IMR-90 (cell line): ENCODE measurements around the gene SIK3. TPM values are rescaled to one million over a fixed set of nuclear protein-coding genes. Genes with fewer than 3 reads are reported as not detected.

Experiments used
- ATAC-seq: fragments of 200-7000 bp; cut with Tn5 transposase; 2 replicates; pipeline ENCODE4 v1.9.1; 2020; ENCODE audit warnings: low read depth, mild to moderate bottlenecking, moderate library complexity
- BruUV-seq: library from RNA; stranded (reverse); fragments of 400-500 nt; replicated peaks from 2 replicates; lab custom pipeline; 2021; lab: Mats Ljungman, UMichigan
- CTCF ChIA-PET: fragments of 300-600 bp; formaldehyde crosslinking; extraction: SDS; loops from one replicate; lab custom pipeline; 2021; ENCODE audit warnings: antibody characterized with exemption; lab: Yijun Ruan, JAX
- POLR2A ChIA-PET: fragments of 300-600 bp; sonication (Branson Sonifier 250); formaldehyde crosslinking; loops from one replicate; lab custom pipeline; 2022; ENCODE audit warnings: antibody characterized with exemption; ENCODE audit not compliant: unreplicated experiment; lab: Charles Lee
- DNase-seq: peaks from one replicate; pipeline ENCODE4 v3.0.0; 2013
- H2AFZ ChIP-seq: replicated peaks from 2 replicates; pipeline ENCODE3; 2013; ENCODE audit warnings: low read length, mild to moderate bottlenecking; ENCODE audit not compliant: poor library complexity
- H2AK5ac ChIP-seq: 2 replicates; pipeline ENCODE4 v1.6.1; 2013; ENCODE audit warnings: low read depth, low read length, inconsistent platforms
- H2AK9ac ChIP-seq: replicated peaks from 2 replicates; pipeline ENCODE3; 2013; ENCODE audit warnings: mild to moderate bottlenecking, low read depth, low read length, moderate library complexity; ENCODE audit not compliant: poor library complexity
- H2BK120ac ChIP-seq: 2 replicates; pipeline ENCODE4 v1.6.1; 2013; ENCODE audit warnings: low read depth, low read length, inconsistent platforms
- H2BK15ac ChIP-seq: 3 replicates; pipeline ENCODE4 v1.6.1; 2013; ENCODE audit warnings: low read depth, low read length, inconsistent platforms
- H2BK20ac ChIP-seq: 2 replicates; pipeline ENCODE4 v1.6.1; 2013; ENCODE audit warnings: low read depth, mild to moderate bottlenecking, inconsistent platforms, low read length, moderate library complexity
- H2BK5ac ChIP-seq: 2 replicates; pipeline ENCODE4 v1.6.1; 2013; ENCODE audit warnings: mild to moderate bottlenecking, low read depth, low read length, inconsistent platforms; ENCODE audit not compliant: poor library complexity, severe bottlenecking
- H3K14ac ChIP-seq: replicated peaks from 2 replicates; pipeline ENCODE4 v1.6.1; 2013; ENCODE audit warnings: low read depth, low read length, inconsistent platforms
- H3K18ac ChIP-seq: 2 replicates; pipeline ENCODE4 v1.6.1; 2013; ENCODE audit warnings: low read depth, low read length, control low read depth
- H3K23ac ChIP-seq: 2 replicates; pipeline ENCODE4 v1.6.1; 2013; ENCODE audit warnings: low read depth, low read length, inconsistent platforms
- H3K27ac ChIP-seq: 2 replicates; pipeline ENCODE4 v1.5.1; 2013; ENCODE audit warnings: mild to moderate bottlenecking, control low read depth, low read length; ENCODE audit not compliant: insufficient read depth
- H3K27me3 ChIP-seq: 2 replicates; pipeline ENCODE4 v1.6.1; 2013; ENCODE audit warnings: low read length; ENCODE audit not compliant: control insufficient read depth, insufficient read depth
- H3K36me3 ChIP-seq: 2 replicates; pipeline ENCODE4 v1.6.1; 2013; ENCODE audit warnings: low read length, mixed read lengths; ENCODE audit not compliant: control insufficient read depth, insufficient read depth
- H3K4ac ChIP-seq: 2 replicates; pipeline ENCODE4 v1.6.1; 2013; ENCODE audit warnings: low read depth, low read length, inconsistent platforms
- H3K4me1 ChIP-seq: 2 replicates; pipeline ENCODE4 v1.6.1; 2013; ENCODE audit warnings: low read length, mixed read lengths; ENCODE audit not compliant: control insufficient read depth, insufficient read depth
- H3K4me2 ChIP-seq: 2 replicates; pipeline ENCODE4 v1.6.1; 2013; ENCODE audit warnings: low read depth, mild to moderate bottlenecking, control low read depth, low read length, moderate library complexity
- H3K4me3 ChIP-seq: 2 replicates; pipeline ENCODE4 v1.5.1; 2013; ENCODE audit warnings: low read depth, mild to moderate bottlenecking, control low read depth, low read length, moderate library complexity; ENCODE audit not compliant: insufficient read depth
- H3K56ac ChIP-seq: 2 replicates; pipeline ENCODE4 v1.6.1; 2013; ENCODE audit warnings: low read length, inconsistent platforms; ENCODE audit not compliant: insufficient read depth; ENCODE audit errors: extremely low read depth
- H3K79me1 ChIP-seq, 2 experiments: 2 replicates each; pipeline ENCODE4 v1.6.1; 2013; ENCODE audit warnings: low read length in 2 of 2, inconsistent platforms in 1 of 2, low read depth in 1 of 2
- H3K9ac ChIP-seq: 2 replicates; pipeline ENCODE4 v1.6.1; 2013; ENCODE audit warnings: low read depth, low read length, control low read depth
- H3K9me1 ChIP-seq: 2 replicates; pipeline ENCODE4 v1.6.1; 2013; ENCODE audit warnings: low read length, inconsistent platforms; ENCODE audit not compliant: insufficient read depth
- H3K9me3 ChIP-seq: 2 replicates; pipeline ENCODE4 v1.6.1; 2013; ENCODE audit warnings: low read length; ENCODE audit not compliant: control insufficient read depth, insufficient read depth
- H4K20me1 ChIP-seq: 2 replicates; pipeline ENCODE4 v1.6.1; 2013; ENCODE audit warnings: low read length, inconsistent platforms; ENCODE audit not compliant: insufficient read depth
- H4K5ac ChIP-seq: 2 replicates; pipeline ENCODE4 v1.6.1; 2013; ENCODE audit warnings: mild to moderate bottlenecking, low read depth, low read length, control low read depth
- H4K8ac ChIP-seq, 2 experiments: 2 replicates each; pipeline ENCODE4 v1.6.1; 2013; ENCODE audit warnings: low read depth in 2 of 2, low read length in 2 of 2, control low read depth in 1 of 2, inconsistent platforms in 1 of 2
- H4K91ac ChIP-seq: 2 replicates; pipeline ENCODE4 v1.6.1; 2013; ENCODE audit warnings: low read depth, low read length, inconsistent platforms; ENCODE audit not compliant: insufficient read depth
- CHD1 ChIP-seq: IDR thresholded peaks from 2 replicates; pipeline ENCODE4 v1.6.1; 2012; ENCODE audit warnings: low read depth, low read length, improper control_type of control experiment
- POLR2A ChIP-seq: IDR thresholded peaks from 2 replicates; pipeline ENCODE4 v1.6.1; 2012; ENCODE audit warnings: mild to moderate bottlenecking, low read depth, low read length
- RCOR1 ChIP-seq: IDR thresholded peaks from 2 replicates; pipeline ENCODE4 v1.6.1; 2012; ENCODE audit warnings: mild to moderate bottlenecking, low read length, improper control_type of control experiment; ENCODE audit not compliant: insufficient replicate concordance
- WGBS, 2 experiments: methylation state at CpG; one replicate each; pipeline versions ENCODE4 v1.1.5 to v1.1.7; 2013; ENCODE audit warnings: missing lambda C conversion rate in 2 of 2; ENCODE audit not compliant: insufficient read length in 1 of 2; ENCODE audit errors: extremely low coverage in 2 of 2; 5-methylcytosine and 5-hydroxymethylcytosine counted together
- dilution Hi-C: fragments of 300-500 bp; cut with HindIII; formaldehyde crosslinking; loops from one replicate; pipeline ENCODE4 v1.14.3; 2018; ENCODE audit warnings: low sequenced_read_pairs; ENCODE audit not compliant: unreplicated experiment
- in situ Hi-C: fragments of 300-500 bp; cut with MboI; formaldehyde crosslinking; loops from 3 replicates; pipeline ENCODE4 v1.14.3; 2019; ENCODE audit warnings: low sequenced_read_pairs, inconsistent platforms, mixed read lengths
- intact Hi-C: fragments of 100-400 bp; cut with micrococcal nuclease; formaldehyde crosslinking; loops from 2 replicates; pipeline ENCODE4 v1.10.0; 2022
- polyA plus RNA-seq, 3 experiments: library from polyadenylated mRNA; depleted of rRNA; stranded (reverse); fragments of >200 nt; gene quantifications; 2 replicates each; pipeline ENCODE4 v1.2.3, GENCODE V29; 2012; ENCODE audit warnings: low replicate concordance in 1 of 3
- total RNA-seq: library from RNA; depleted of rRNA; stranded (reverse); fragments of >200 nt; gene quantifications from 2 replicates; pipeline ENCODE4 v1.2.3, GENCODE V29; 2012

Gene SIK3
- total and polyA plus RNA-seq, 2 of the 4 experiments (the other 2 are of a cell fraction), result 8.2 to 9.1 TPM

DNA sequence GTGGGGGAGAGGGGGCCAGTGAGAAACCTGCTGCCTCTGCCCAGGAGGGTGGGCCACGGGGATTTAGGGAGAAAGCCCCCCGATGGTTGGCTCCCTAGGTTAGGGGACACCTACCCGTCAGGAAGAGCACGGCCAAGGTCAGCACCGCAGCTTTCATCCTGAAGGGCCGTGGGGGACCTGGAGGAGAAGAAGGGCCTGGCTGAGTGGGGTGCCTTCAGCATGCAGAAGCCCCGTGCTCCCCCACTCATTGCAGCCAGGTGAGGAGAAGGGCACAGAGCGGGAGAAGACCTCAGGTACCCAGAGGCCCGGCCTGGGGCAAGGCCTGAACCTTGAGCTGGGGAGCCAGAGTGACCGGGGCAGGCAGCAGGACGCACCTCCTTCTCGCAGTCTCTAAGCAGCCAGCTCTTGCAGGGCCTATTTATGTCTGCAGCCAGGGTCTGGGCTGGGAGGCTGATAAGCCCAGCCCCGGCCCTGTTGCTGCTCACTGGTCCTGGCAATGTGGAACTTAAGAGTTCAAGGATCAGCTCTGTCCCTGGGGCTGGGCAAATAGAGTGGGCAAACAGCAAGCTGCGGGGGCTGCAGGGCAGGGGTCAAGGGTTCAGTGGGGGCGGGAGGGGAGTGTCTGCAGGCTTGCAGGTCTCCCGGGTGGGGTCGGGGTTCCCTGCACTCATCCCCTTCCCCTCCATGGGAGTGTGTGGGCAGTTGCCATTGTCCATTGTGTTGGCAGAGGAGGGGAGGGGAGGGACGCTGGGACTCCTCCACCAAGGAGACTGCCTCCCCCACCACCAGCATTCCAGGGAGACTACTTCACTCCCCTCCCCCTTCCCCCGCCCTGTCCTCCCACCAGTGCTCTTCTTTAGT is 260.8 kb downstream of the SIK3 start, which contains the start of gene APOA1:
TSS of gene APOA1 (minus strand) at position 392 of the 861 bp plus-strand sequence. CDS start at position 157, 235 bp downstream.
- in situ Hi-C loops (no loop called here), dilution Hi-C loops (no loop called here), intact Hi-C loops (no loop called here)
- DNase-seq, result no peak
- Histone ChIP-seq H3K27me3 (no peaks in the 10 kb centered on the region; the same call in 1 of the 2 replicates), H3K56ac (no peak within 1 kb of the TSS), H3K4ac (no peak within 1 kb of the TSS), H4K8ac (no peak within 1 kb of the TSS), H3K23ac (no peak within 1 kb of the TSS), H2BK20ac (no peak within 1 kb of the TSS), H3K79me1 (no peaks in the 10 kb centered on the region), H3K4me2 (no peak within 1 kb of the TSS), H2AK9ac (peak within 1 kb of the TSS; percentile 28), H3K27ac (no peak within 1 kb of the TSS), H2AFZ (peak within 1 kb of the TSS; percentile 52), H3K9ac (no peak within 1 kb of the TSS), H2BK120ac (no peak within 1 kb of the TSS), H4K20me1 (no peaks in the 10 kb centered on the region), H2AK5ac (peak within 1 kb of the TSS; percentile 19; the same call in 1 of the 2 replicates), H3K36me3 (no peaks in the 10 kb centered on the region), H3K18ac (no peak within 1 kb of the TSS), H4K91ac (no peak within 1 kb of the TSS), H2BK5ac (no peak within 1 kb of the TSS), H3K9me1 (no peaks in the 10 kb centered on the region; the same call in 1 of the 2 replicates), H3K4me3 (no peak within 1 kb of the TSS), H2BK15ac (no peak within 1 kb of the TSS), H3K9me3 (no peaks in the 10 kb centered on the region), H4K5ac (no peak within 1 kb of the TSS), H3K4me1 (peaks cover 3% of the 10 kb centered on the region; the same call in 1 of the 2 replicates), H3K14ac (no peak within 1 kb of the TSS)
- no TSS peak for BruUV-seq
- POLR2A ChIA-PET, result no interaction called here
- 88% methylated on average over 7 of the region's 19 CpGs; no CpG with 5 or more reads in 1 of the 2 experiments for WGBS, 2 experiments
- no peak for ATAC-seq
- no peak for TF ChIP-seq POLR2A
- TF ChIP-seq CHD1, result no peak
- TF ChIP-seq RCOR1, result no peak
- CTCF ChIA-PET, result interaction anchor here (0.5 kb wide), 1 partner anchor 75 kb away, joined by 3 read pairs; no protein-coding TSS in a partner anchor
